ENCODE data around the gene JAM3.
"Not testable (repeated sequence)": the region's sequence is repeated elsewhere in the genome, so short reads cannot be mapped to it uniquely, and the experiment has no call there.

The JAM3 gene

GRCh38 chr11:134110252-134110815 lies 41.5 kb downstream of the JAM3 start:
- no peak for FAIRE-seq

GRCh38 chr11:134113787-134114186 lies 44.9 kb downstream of the JAM3 start:
- not testable (repeated sequence) for FAIRE-seq

GRCh38 chr11:134116210-134116609 lies 47.3 kb downstream of the JAM3 start:
- FAIRE-seq = no peak

- FAIRE-seq = no peak
Observed at GRCh38 chr11:134118006-134118405, 49.1 kb downstream of the JAM3 start.

- FAIRE-seq = no peak
Observed at GRCh38 chr11:134119094-134119493, 50.2 kb downstream of the JAM3 start.

- FAIRE-seq = no peak
Observed at GRCh38 chr11:134120143-134120850, 51.4 kb downstream of the JAM3 start.

GRCh38 chr11:134120921-134121526 lies 52.2 kb downstream of the JAM3 start:
- no peak for FAIRE-seq

GRCh38 chr11:134124660-134125451 lies 56.0 kb downstream of the JAM3 start:
- FAIRE-seq = no peak

- FAIRE-seq = no peak
Observed at GRCh38 chr11:134125507-134125906, 56.6 kb downstream of the JAM3 start.

- no peak for FAIRE-seq
Observed at GRCh38 chr11:134126217-134126822, 57.4 kb downstream of the JAM3 start.

- no peak for FAIRE-seq
Observed at GRCh38 chr11:134131628-134132244, 62.9 kb downstream of the JAM3 start.

GRCh38 chr11:134132808-134133207 lies 63.9 kb downstream of the JAM3 start:
- no peak for FAIRE-seq

GRCh38 chr11:134134167-134134566 lies 65.3 kb downstream of the JAM3 start:
- FAIRE-seq = no peak

GRCh38 chr11:134138376-134138775 lies 69.5 kb downstream of the JAM3 start:
- FAIRE-seq = no peak

- FAIRE-seq = no peak
Observed at GRCh38 chr11:134139303-134139872, 70.5 kb downstream of the JAM3 start.

- no peak for FAIRE-seq
Observed at GRCh38 chr11:134139873-134140331, 71.0 kb downstream of the JAM3 start.

GRCh38 chr11:134140961-134141490 lies 72.2 kb downstream of the JAM3 start:
- FAIRE-seq = no peak

GRCh38 chr11:134142536-134142935 lies 73.7 kb downstream of the JAM3 start:
- no peak for FAIRE-seq

- FAIRE-seq = no peak
Observed at GRCh38 chr11:134143801-134144200, 74.9 kb downstream of the JAM3 start.

- no peak for FAIRE-seq
Observed at GRCh38 chr11:134144744-134145143, 75.9 kb downstream of the JAM3 start.

GRCh38 chr11:134145715-134146114 lies 76.8 kb downstream of the JAM3 start:
- no peak for FAIRE-seq

GRCh38 chr11:134146598-134146997 lies 77.7 kb downstream of the JAM3 start:
- no peak for FAIRE-seq
